Measurements from ENCODE around the gene TUB.

The TUB gene

GRCh38 chr11:8069771-8070170 lies 11.2 kb upstream of the TUB start:
- DNase-seq, result no peak

DNA sequence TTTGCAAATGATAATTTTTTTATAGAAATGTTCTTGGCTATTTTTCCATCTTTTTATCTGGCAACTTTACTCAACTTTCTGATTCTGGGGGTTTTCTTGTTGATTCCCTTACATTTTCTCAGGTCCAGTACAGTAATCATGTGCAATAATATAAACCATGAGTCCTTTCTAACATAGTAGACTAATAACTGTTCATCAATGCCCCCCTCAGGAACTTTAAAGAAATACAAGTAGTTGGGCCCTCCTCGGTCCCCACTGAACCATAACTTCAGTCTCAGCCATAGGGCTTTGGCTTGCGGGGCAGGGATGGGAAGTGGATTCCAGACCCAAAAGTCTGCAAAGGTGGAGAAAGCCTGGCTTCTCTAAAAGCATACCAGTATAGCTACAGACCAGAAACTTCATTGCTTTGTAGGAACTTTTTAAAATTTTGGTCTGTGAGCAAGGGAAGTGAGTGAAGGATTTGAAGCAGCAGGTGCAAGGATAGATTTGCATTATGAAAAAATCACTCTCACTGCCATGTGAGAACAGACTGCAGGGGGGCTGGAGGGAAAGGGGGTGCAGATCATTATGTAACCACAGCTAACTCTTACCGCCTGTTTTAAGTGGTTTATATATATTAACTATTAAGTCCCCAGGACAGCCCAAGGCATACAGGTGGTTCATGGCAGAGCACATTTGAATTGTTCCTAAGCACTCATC lies 10.4 kb upstream of the TUB start:
- no peak for DNase-seq

DNA sequence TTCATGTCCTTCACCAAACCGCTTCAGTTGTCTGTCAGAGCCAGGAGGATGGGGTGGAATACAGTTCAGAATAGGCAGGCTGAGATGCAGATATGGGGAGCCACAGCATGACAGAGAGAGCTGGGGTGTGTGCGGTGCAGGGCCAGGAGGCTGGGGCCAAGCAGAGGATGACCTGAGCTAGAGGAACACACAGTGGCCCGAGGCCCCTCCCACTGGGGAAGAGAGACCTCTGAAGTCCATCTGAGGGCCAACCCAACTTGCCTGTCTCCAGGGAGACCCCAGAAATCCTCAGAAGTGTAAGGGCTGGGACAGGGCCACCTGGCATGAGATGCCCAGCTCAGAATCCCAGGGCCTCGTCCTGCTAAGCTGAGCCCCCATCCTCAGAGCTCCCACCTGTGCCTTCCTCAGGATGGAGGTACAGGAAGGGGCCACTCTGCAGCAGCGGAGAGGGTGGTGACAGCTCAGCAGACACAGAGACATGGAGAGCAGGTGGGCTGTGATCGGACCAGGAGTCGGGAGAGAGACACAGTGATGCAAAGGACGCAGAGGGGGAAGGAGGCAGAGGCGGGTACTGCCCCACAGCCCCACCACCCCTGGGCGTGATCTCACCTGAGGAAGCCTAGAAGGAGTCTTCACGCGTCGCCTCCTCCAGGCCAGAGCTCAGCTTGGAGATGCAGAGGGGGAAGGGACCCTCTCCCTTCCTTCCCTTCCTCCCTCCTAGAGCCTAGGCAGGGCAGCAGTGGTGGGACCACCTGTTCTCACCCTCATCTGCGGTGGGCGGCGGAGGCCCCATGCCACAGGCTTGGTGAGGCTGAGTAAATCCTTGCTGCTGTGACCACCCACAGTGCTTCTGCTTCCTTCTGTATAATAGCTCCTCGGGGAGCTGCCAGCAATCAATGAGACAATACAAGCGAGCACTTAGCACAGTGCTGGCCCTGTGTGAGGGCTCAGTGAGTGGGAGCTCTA lies 9.1 kb upstream of the TUB start:
- DNase-seq, result no peak

DNA sequence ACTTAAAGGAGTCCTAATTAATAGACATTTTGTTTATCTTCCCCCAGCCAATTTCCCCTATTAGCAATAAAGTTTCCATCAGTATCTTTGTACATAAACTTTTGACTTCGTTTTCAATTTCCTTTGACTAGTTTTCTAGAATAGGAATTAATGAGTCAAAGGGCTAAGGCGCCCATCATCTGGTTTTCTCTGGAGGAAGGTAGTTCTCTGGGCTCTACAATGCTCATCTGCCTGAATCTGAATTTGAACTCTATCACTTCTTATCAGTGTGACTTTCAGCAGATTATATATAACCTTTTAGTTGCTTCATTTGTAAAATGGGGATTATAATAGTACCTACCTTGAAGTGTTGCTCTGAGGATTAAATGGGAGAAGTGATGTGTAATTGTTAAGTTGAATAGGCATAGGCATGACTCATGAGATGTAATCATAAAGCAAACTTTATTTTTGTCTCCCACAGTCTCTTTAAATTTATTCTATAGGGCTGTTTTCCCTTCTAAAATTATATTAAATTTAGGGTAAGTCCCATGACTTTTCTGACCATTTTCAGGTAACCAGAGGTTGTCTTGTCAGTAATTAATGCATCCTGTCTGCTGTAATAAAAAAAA lies 5.8 kb upstream of the TUB start:
- no peak for DNase-seq

GRCh38 chr11:8079111-8079675 lies 1.8 kb upstream of the TUB start:
- no peak for DNase-seq

DNA sequence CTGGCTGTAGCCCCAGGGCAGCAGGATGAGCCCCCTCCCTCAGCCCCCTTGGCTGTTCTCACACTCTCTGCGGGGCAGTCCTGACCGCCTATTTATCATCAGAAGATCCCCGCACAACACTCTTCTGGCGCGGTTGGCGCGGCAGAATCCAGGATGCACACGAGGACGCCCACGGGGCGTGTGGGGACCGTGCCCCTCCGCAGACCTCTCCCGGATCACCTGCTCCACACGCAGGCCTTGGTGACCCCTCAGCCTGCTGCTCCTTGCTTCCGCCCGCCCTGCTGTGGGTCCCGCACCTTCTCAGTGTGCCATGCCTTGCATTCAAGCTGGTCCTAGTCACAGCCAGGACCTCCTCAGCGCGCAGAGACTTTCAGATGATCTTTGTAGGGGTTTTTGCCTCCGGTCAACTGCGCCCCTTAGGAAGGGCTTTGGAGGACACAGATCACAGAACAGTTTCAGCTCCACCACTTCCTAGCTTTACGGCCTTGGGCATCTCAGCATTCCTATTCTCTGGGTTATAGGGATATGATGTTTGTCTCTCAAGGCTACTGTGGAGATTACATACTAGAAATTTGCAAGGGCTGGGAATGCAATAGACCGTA lies 841 bp upstream of the TUB start:
- DNase-seq, result no peak

- DNase-seq, result no peak
Observed at GRCh38 chr11:8081591-8082250, 710 bp downstream of the TUB start.

DNA sequence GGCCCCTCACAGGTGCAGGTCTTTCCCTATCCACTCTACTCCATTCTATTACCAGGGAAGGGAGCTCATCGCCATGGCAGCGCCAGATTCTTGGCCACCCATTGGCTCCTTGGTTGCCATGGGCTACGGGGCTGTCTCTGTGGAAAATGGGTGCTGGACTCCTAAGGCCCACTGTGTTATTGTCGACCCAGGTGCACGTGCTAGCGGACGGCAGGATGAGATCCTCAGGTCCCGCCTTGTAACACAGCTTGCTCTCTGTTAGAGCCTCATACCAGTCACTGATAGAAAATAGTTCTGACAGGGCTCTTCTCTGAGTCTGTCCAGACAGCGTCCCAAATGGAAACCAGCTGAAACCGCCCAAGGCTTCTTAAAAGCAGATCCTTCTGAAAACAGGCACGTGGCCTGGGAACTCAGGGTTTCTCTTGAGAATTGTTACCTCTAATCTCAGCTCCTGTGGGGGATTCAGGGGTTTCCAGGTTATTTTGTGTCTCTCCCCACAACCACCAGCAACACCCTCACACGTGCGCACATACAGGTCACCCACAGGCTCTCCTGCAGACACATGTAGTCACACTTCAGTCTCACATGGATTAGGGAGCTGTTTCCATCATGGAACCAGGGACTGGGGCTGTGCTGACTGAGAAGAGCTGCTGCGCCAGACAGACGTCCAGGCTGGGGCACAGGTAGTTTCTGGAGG lies 1.5 kb downstream of the TUB start:
- DNase-seq, result no peak

GRCh38 chr11:8083088-8083395 lies 2.0 kb downstream of the TUB start:
- DNase-seq, result no peak

GRCh38 chr11:8083871-8084281 lies 2.9 kb downstream of the TUB start:
- DNase-seq, result no peak

- DNase-seq, result no peak
Observed at GRCh38 chr11:8084352-8084751, 3.3 kb downstream of the TUB start.

GRCh38 chr11:8085011-8085645 lies 4.1 kb downstream of the TUB start:
- DNase-seq, result no peak

- no peak for DNase-seq
Observed at GRCh38 chr11:8086001-8086479, 5.0 kb downstream of the TUB start.

- DNase-seq, result no peak
Observed at GRCh38 chr11:8086571-8086970, 5.6 kb downstream of the TUB start.

GRCh38 chr11:8087185-8087584 lies 6.2 kb downstream of the TUB start:
- no peak for DNase-seq

DNA sequence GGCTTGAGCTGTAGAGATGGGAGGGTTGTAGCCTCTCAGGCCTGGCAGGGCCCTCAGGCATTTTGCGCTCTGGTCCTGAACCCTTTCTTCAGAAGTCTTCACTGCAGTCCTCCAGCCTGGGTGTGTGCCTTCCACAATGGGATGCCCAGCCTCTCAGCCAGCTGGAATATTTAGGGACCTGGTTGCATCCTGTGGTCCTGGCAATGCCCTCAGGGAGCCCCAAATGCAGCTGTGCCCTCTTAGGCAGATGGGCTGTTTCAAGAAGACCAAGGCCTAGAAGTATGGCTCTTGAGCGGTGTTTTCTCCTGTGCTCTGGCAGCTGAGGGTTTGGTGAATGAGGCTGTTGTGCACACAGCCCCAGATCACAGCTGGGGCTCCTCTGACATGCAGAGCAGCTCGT lies 6.7 kb downstream of the TUB start:
- no peak for DNase-seq

DNA sequence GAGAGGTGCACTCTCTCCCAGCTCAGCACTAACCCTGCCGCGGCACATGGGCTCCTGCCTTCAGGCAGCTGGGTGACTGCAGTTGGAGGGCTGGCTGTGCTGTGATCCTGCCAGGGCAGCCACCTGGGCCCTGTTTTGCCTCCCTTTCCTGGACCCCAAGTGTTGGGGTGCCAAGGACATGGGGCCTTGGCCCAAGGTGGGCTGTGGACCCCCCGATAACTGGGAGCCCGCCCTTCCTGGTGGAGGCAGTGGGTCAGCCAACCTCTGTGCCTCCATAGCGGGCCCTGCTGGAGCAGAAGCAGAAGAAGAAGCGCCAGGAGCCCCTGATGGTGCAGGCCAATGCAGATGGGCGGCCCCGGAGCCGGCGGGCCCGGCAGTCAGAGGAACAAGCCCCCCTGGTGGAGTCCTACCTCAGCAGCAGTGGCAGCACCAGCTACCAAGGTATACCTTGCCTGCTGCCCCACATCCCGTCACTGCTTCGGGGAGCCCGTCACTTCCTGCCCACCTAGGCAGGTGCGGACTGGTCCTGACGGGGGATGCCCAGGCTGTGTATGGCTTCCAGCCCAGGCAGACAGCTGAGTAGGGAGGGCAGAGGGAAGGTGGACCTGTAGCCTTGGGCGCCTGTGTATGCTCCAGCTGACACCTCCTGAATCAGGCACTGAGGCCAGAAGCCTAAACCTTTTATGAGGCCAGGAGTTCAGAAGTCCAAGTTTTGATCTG lies 8.9 kb downstream of the TUB start:
- no peak for DNase-seq

- DNase-seq, result no peak
Observed at GRCh38 chr11:8090756-8091155, 9.7 kb downstream of the TUB start.

DNA sequence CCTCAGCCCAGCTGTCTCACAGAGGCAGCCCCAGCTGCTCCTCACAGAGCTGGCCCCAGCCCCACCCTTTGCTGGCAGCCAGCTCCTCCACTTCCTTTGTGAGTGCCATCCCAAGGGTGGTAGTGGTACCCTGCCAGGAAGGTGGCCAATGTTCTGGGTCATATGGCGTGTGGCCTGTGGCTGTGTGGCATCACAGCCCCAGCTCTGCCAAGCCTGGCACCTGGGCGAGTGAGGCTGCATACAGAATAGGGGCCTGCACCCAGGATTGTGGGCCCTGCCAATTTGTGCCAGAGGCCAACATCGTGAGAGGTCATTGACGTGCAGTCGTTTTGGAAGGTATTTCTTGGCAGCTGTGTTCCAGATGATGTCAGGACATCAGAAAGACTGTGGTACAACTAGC lies 10.7 kb downstream of the TUB start:
- no peak for DNase-seq

DNA sequence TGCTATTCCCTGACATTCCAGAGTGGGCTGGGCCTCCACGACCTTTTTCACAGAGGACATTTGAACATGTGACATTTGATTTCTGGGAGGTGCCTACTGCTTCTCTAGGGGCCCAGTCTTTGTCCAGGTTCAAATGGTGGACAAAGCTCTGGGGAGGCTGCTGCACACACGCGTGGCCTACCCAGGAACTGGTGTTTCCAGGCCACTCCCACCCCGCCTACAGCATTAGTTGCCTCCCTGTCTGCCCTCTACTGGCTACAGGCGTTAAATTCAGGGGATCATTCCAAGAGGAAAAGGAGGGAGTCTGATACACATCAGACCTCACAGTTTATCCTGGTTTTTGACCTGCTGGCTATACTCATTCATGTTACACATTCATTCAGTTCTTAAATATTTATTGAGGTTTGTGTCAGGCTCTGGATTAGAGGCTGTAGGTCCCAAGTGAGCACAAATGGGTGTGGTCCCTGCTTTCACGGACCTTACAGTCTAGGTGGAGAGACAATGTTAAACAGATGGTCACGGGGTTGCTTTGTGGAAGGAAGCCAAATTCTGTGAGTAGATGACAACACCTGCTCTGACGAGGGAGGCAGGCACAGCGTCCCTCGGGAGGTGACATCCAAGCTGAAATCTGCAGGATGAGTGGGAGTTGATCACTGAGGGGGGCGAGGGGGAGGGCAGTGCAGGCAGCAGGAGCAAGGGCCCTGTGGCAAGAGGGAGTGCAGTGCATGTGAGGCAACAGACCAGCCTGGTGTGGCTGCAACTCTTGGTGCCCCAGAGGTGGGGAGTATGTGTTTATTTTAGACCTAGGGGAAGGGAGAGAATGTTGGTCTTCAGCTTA lies 11.8 kb downstream of the TUB start:
- DNase-seq, result no peak

Measured in effector CD4-positive, alpha-beta T cell (primary cell).